Measurements from ENCODE around the gene PABPC1L. TPM values are rescaled to one million over a fixed set of nuclear protein-coding genes. Genes with fewer than 3 reads are reported as not detected.

The PABPC1L gene
- polyA plus RNA-seq, 3 donors, result 44.8 to 112 (median 94.8) TPM

- DNase-seq, result no peak
These were observed 18.0 kb upstream of the PABPC1L start for GRCh38 chr20:44891826-44892225.

- DNase-seq, result no peak
These were observed 14.9 kb upstream of the PABPC1L start for GRCh38 chr20:44894959-44895358.

DNA sequence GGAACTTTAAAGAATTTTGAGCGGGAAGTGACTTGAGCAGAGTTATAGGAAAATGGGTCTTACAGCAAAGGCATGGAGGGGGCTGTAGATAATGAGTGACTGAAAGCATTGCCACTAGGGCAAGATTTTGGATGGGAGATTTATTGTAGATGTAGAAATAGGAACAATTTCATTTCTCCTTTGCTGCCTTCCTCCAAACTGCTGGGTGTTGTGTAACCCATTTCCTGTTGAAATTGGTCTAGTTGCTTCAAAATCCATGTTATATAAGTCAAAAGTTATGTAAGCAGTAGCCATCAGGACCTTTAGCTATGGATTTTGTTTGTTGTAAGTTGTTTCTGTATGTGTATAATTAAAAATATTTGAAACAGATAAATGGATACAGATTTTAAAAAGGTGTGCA lies 13.3 kb upstream of the PABPC1L start:
- DNase-seq, result no peak

GRCh38 chr20:44897133-44897532 lies 12.7 kb upstream of the PABPC1L start:
- DNase-seq, result no peak

GRCh38 chr20:44900231-44900854 lies 9.5 kb upstream of the PABPC1L start:
- DNase-seq, result no peak

- DNase-seq, result no peak
These were observed 7.9 kb upstream of the PABPC1L start for GRCh38 chr20:44901974-44902373.

GRCh38 chr20:44904377-44904776 lies 5.5 kb upstream of the PABPC1L start:
- DNase-seq, result no peak

DNA sequence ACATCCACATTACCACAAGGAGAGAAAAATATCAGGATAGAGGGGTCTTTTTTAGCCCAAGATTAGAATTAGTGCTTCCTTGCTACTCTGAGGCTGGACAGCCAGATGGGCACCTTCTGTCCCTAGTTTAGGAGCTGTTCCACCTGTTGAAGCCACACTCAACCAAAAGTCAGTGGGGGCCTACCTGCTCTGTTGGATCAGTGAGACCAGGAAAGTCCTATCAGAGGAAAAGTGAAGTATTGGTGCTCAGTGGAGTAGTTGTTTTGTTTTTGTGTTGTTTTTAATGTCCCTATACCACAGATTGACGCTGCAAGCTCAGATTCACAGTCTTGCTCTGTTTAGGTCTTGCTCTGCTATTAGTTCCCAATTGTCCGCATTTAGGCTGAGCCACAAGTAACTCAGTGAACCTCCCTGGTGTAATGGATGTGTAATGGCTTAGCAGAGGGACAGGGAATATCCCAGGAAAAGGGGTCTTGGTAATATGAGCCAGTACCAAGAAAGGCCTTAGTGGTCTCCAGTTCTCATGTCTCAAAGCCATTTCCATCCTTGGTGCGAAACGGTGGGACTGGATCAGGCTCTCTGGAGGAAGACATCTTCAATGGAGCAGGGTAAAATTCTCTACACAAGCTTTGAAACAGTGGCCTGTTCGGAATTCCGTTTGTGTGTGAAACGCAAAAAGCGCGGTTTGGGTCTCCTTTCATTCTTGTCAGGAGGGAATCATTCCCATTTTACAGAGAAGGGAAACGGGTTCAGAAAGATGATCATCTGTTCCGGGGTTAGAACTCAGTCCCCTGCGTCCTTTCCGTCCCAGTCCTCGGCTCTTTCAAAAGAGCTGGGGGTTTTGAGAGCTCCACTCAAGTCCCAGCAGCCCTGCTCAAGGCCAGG lies 631 bp upstream of the PABPC1L start:
- DNase-seq, result no peak

GRCh38 chr20:44910690-44911262 lies 916 bp downstream of the PABPC1L start:
- no peak for DNase-seq

GRCh38 chr20:44911264-44911921 lies 1.5 kb downstream of the PABPC1L start:
- peak; percentile 42 for DNase-seq

- no peak for DNase-seq
These were observed 2.3 kb downstream of the PABPC1L start for GRCh38 chr20:44912189-44912588.

DNA sequence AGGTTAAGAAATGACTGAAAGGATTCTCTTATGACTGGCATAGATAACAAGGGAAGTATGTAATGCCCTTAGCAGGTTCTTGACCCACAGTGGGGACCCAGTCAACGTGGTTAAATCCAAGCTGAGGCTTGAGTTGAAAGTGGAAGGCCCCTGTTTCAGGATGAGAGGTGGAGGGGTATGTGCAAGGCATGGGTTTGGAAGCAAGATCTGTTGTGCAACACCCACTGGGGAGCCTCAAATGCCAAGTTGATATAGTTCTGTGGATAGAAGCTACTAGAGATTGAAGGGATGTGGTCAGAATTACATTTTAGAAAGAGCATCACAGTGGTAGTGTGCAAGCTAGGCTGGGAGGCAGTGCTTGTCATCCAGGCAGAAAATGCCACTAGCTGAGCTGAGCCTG lies 5.1 kb downstream of the PABPC1L start:
- DNase-seq, result no peak

DNA sequence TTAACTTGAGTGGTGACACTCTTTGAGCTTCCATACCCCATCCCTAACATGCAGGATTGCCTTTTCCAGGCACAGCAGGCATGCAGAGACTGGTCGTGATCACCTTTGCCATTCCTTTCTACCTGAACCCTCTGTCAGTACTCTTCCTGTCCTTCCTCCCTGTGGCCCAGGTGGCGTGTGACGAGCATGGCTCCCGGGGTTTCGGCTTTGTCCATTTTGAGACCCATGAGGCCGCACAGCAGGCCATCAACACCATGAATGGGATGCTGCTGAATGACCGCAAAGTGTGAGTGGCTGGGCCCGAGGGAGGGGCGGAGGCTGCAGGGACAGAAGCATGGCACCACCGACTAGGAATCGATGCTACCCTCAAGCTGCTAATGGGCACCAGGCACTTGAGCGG lies 6.7 kb downstream of the PABPC1L start:
- DNase-seq, result no peak

DNA sequence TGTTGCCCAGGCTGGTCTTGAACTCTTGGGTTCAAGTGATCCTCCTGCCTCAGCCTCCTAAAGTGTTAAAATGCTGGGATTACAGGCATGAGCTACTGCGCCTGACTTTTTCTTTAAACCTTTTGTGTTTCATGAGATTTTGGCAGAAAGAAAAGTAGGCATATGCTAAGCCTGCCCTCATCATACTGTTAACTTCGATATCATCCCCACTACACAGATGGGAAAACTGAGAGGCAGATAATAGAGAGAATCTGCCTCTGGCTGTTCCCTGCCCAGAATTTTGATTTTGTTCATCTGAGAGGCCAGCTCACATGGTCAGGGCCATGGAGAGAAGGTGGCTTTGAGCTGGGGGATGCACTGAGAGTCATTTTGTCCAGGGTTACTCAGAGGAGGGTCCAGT lies 7.5 kb downstream of the PABPC1L start:
- no peak for DNase-seq

- DNase-seq, result no peak
These were observed 8.5 kb downstream of the PABPC1L start for GRCh38 chr20:44918342-44918741.

DNA sequence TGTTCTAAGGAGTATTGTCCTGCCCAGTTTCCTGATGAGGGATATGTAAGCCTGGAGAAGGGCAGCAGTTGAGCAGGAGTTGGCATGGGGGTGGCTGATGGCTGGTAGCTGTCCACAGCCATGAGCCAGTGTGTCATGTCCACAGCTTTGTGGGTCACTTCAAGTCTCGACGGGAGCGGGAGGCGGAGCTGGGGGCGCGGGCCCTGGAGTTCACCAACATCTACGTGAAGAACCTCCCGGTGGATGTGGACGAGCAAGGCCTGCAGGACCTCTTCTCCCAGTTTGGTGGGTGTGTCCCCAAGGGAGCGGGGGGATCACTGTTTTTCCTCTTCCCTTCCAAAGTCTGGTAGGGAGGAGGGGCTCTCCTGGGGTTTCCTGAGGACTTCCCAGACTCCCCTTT lies 8.9 kb downstream of the PABPC1L start:
- no peak for DNase-seq

DNA sequence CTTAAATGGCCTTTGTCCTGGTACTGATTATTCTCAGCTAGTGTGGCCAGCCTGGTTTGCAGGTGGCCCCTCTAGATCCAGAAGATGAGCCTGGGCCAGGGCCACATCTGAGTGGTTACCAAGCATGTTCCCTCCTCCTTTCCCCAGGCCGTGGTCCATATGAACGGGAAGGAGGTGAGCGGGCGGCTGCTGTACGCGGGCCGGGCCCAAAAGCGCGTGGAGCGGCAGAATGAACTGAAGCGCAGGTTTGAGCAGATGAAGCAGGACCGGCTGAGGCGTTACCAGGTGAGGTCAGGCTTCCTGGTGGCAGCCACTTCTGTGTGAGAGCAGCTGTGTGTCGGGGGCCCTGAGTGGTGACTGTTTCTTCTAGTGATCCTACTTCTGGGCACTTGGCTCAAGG lies 11.6 kb downstream of the PABPC1L start:
- DNase-seq, result no peak

DNA sequence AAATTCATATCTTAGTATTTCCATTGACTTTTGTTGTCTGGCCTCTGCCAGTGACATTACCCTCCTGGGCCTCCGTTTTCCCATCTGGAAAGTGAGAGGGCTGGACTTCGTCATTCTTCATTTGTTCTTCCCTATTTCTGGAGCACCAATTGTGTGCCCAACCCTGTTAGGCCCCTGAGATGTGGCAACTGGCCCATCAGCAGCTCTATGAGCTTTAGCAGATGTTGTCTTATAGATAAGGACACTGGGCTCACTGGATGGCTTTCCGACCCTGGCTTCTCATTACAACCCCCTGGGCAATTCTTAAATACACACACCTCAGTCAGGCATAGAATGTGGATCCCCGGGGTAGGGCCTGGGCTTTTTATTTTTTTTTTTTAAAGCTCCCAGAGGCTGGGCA lies 14.7 kb downstream of the PABPC1L start:
- no peak for DNase-seq

DNA sequence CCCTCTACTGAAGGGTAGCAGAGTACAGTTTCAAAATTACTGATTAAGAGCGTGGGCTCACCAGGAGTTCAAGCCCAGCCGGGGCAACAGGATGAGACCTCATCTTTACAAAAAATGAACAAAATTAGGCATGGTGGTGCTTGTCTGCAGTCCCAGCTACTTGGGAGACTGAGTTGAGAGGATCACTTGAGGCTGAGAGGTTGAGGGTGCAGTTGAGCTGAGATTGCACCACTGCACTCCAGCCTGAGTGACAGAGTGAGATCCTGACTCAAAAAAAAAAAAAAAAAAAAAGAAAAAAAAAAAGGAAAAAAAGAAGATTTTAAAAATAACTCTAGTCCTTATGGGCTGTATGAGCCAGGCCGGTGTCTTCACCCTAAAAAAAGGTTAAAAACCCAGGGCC lies 18.7 kb downstream of the PABPC1L start:
- no peak for DNase-seq

GRCh38 chr20:44930517-44931168 lies 20.8 kb downstream of the PABPC1L start:
- no peak for DNase-seq

DNA sequence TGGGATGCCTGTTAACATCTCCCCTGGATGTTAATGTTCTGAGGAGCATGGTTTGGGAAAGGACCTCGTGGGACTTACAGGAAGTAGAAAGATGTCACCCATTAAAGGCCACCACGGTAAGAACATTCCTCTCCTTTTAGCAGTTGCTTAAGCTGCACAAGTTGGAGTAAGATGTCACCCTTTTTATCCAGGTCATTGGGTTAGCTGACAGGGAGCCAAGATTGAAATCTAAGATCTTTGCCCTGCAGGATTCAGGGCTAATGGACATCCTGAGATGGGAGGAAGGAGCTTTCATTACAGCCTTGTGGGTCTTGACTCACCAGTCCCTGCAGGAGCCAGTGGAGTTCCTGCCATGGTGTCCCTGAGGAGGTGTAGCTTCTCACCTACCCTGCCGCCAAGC lies 22.1 kb downstream of the PABPC1L start:
- no peak for DNase-seq

GRCh38 chr20:44932916-44933315 lies 23.1 kb downstream of the PABPC1L start:
- DNase-seq, result no peak
